Liver (tissue), 3 donors: Measurements from ENCODE around the gene MPHOSPH6.

Experiments used
- CTCF ChIP-seq: fragments of 150-350 bp; IDR thresholded peaks from 2 replicates; pipeline ENCODE4 v1.5.1; 2017; ENCODE audit warnings: improper control_type of control experiment, low read depth, low read length; ENCODE audit not compliant: missing input control
- RAD21 ChIP-seq, 2 donors: IDR thresholded peaks; 2 replicates each; pipeline ENCODE4 v1.6.1; 2016; ENCODE audit warnings: antibody characterized with exemption in 2 of 2, mild to moderate bottlenecking in 2 of 2
- TAF1 ChIP-seq: conservative IDR thresholded peaks from 2 replicates; pipeline ENCODE4 v1.6.1; 2016; ENCODE audit warnings: antibody characterized with exemption, mild to moderate bottlenecking
- donor health status: healthy.
- donor health status: healthy.

DNA sequence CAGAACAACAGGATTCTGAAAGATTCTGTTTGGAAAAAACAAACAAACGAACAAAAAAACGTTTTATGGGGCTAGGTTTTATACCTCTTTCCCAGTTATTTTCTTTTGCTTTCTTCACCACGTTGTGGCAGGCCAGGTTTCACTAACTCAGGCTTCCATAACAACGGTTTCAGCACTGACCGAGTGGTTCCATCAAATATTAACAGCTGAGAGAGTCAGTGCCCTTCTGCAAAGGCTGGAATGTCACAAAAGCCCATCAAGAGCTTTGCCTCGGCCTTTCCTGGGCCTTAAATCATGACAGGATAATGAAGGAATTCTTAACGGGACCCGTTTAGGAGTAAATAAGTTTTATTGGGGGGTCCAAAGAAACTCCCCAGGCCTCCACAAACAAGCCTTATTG is 34.2 kb downstream of the MPHOSPH6 start:
- TF ChIP-seq TAF1, result no peak
- TF ChIP-seq RAD21 (IDR thresholded peaks at IDR 0.05), result peak; percentile 17 to 46
- TF ChIP-seq CTCF, result no peak
